Measurements from ENCODE around the gene RAB9A.
"Not testable (repeated sequence)": the region's sequence is repeated elsewhere in the genome, so short reads cannot be mapped to it uniquely, and the experiment has no call there.

Gene RAB9A

GRCh38 chrX:13688958-13689740, at the start of gene RAB9A:
Gene RAB9A, plus strand, starts transcription at chrX:13689128. Its CDS starts 19,619 bp downstream, at chrX:13708747.
- Mint-ChIP-seq H3K9me3 (no peaks in the 10 kb centered on the region), H3K4me3 (peak within 1 kb of the TSS; percentile 77), H3K36me3 (peaks cover 23% of the 10 kb centered on the region), H3K27ac (peak within 1 kb of the TSS; percentile 94), H3K4me1 (peaks cover 51% of the 10 kb centered on the region)
- ATAC-seq (peak; percentile 87), DNase-seq (ENCODE audit: low spot score in 2 of 2) (peak; percentile 68 to 89)

DNA sequence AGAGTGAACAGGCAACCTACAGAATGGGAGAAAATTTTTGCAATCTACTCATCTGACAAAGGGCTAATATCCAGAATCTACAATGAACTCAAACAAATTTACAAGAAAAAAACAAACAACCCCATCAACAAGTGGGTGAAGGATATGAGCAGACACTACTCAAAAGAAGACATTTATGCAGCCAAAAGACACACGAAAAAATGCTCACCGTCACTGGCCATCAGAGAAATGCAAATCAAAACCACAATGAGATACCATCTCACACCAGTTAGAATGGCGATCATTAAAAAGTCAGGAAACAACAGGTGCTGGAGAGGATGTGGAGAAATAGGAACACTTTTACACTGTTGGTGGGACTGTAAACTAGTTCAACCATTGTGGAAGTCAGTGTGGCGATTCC, 47.2 kb upstream of the RAB9A start:
- H3K9me3 Mint-ChIP-seq; H3K36me3 Mint-ChIP-seq; ATAC-seq; H3K4me1 Mint-ChIP-seq; DNase-seq (ENCODE audit: low spot score in 2 of 2); H3K27ac Mint-ChIP-seq; H3K4me3 Mint-ChIP-seq: not testable (repeated sequence)

- peak overlapping the region; percentile 44 for H3K27ac Mint-ChIP-seq
- peaks cover 23% of the 10 kb centered on the region for H3K4me1 Mint-ChIP-seq
- H3K4me3 Mint-ChIP-seq, result no peak overlapping the region
- DNase-seq (ENCODE audit: low spot score in 2 of 2), result no peak
- H3K36me3 Mint-ChIP-seq, result peaks cover 6% of the 10 kb centered on the region
- ATAC-seq, result no peak
- H3K9me3 Mint-ChIP-seq, result no peaks in the 10 kb centered on the region
Observed at GRCh38 chrX:13645464-13646153, 43.3 kb upstream of the RAB9A start.

GRCh38 chrX:13646154-13646549, 42.8 kb upstream of the RAB9A start:
- peak overlapping the region; percentile 44 for H3K27ac Mint-ChIP-seq
- DNase-seq (ENCODE audit: low spot score in 2 of 2) (no peak), ATAC-seq (no peak)
- H3K4me1 Mint-ChIP-seq, result peaks cover 23% of the 10 kb centered on the region
- no peak overlapping the region for H3K4me3 Mint-ChIP-seq
- H3K9me3 Mint-ChIP-seq, result no peaks in the 10 kb centered on the region
- H3K36me3 Mint-ChIP-seq, result peaks cover 6% of the 10 kb centered on the region

DNA sequence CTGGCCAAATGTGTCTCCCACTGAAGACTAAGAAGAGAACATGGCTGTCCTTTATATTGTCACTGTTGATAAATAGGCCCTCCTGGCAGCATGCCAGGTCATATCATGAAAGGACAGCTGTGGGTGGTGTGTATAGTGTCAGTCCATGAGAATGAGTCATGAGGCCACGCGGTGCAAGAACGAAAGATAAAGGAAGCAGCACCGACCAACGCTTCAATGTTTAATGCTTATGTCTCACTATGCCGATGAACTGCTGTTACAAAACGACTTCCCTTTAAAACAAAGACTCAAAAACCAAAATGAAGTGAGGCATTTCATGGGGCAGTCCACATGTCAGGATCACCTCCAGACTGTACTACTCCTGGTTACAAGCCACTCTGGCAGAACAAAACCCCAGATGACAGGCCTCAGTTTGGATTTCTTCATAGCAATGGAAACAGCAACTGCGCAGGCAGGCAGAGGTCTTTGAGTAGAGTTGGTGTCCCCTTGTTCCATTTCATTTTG, 41.2 kb upstream of the RAB9A start:
- peaks cover 6% of the 10 kb centered on the region for H3K36me3 Mint-ChIP-seq
- H3K27ac Mint-ChIP-seq, result peak overlapping the region; percentile 90
- DNase-seq (ENCODE audit: low spot score in 2 of 2) (peak; percentile 48 to 82), ATAC-seq (peak; percentile 98)
- H3K9me3 Mint-ChIP-seq, result no peaks in the 10 kb centered on the region
- peaks cover 23% of the 10 kb centered on the region for H3K4me1 Mint-ChIP-seq
- H3K4me3 Mint-ChIP-seq, result peak overlapping the region; percentile 35

DNA sequence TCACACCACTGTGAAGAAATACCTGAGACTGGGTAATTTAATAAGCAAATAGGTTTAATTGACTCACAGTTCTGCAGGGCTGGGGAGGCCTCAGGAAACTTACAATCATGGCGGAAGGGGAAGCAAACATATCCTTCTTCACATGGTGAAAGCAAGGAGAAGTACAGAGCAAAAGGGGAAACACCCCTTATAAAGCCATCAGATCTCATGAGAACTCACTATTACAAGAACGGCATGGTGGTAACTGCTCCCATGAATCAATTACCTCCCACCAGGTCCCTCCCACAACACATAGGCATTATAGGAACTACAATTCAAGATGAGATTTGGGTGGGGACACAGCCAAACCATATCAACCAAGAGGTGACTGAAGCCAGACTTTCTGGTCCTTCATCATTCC, 40.6 kb upstream of the RAB9A start:
- Mint-ChIP-seq H3K4me3 (peak overlapping the region; percentile 35), H3K4me1 (peaks cover 23% of the 10 kb centered on the region), H3K27ac (peak overlapping the region; percentile 90)
- DNase-seq (ENCODE audit: low spot score in 2 of 2); H3K9me3 Mint-ChIP-seq; H3K36me3 Mint-ChIP-seq; ATAC-seq: not testable (repeated sequence)

- no peak for ATAC-seq
- no peaks in the 10 kb centered on the region for H3K9me3 Mint-ChIP-seq
- H3K4me1 Mint-ChIP-seq, result peaks cover 27% of the 10 kb centered on the region
Observed at GRCh38 chrX:13649838-13650237, 39.1 kb upstream of the RAB9A start.

GRCh38 chrX:13650318-13650717, 38.6 kb upstream of the RAB9A start:
- no peak for ATAC-seq
- DNase-seq (ENCODE audit: low spot score in 2 of 2), result no peak
- Mint-ChIP-seq H3K4me1 (peaks cover 32% of the 10 kb centered on the region), H3K4me3 (no peak overlapping the region), H3K36me3 (peaks cover 6% of the 10 kb centered on the region), H3K9me3 (no peaks in the 10 kb centered on the region), H3K27ac (no peak overlapping the region)

More at GRCh38 chrX:13649838-13650237, 39.1 kb upstream of the RAB9A start:
- no peak overlapping the region for H3K4me3 Mint-ChIP-seq
- H3K27ac Mint-ChIP-seq, result no peak overlapping the region
- no peak for DNase-seq (ENCODE audit: low spot score in 2 of 2)
- peaks cover 6% of the 10 kb centered on the region for H3K36me3 Mint-ChIP-seq

- Mint-ChIP-seq H3K4me3 (no peak overlapping the region), H3K36me3 (peaks cover 6% of the 10 kb centered on the region)
- ATAC-seq, result no peak
Observed at GRCh38 chrX:13651150-13651549, 37.8 kb upstream of the RAB9A start.

GRCh38 chrX:13652287-13652793, 36.6 kb upstream of the RAB9A start:
- DNase-seq (ENCODE audit: low spot score in 2 of 2), result no peak
- peaks cover 21% of the 10 kb centered on the region for H3K4me1 Mint-ChIP-seq
- ATAC-seq, result no peak
- H3K36me3 Mint-ChIP-seq, result peaks cover 6% of the 10 kb centered on the region
- peak overlapping the region; percentile 77 for H3K4me3 Mint-ChIP-seq
- no peaks in the 10 kb centered on the region for H3K9me3 Mint-ChIP-seq
- peak overlapping the region; percentile 84 for H3K27ac Mint-ChIP-seq

More at GRCh38 chrX:13651150-13651549, 37.8 kb upstream of the RAB9A start:
- no peak for DNase-seq (ENCODE audit: low spot score in 2 of 2)
- H3K4me1 Mint-ChIP-seq, result peaks cover 32% of the 10 kb centered on the region
- H3K9me3 Mint-ChIP-seq, result no peaks in the 10 kb centered on the region
- H3K27ac Mint-ChIP-seq, result no peak overlapping the region

GRCh38 chrX:13652850-13653693, 35.9 kb upstream of the RAB9A start, which contains the start of gene TCEANC:
Gene TCEANC, plus strand, starts transcription at chrX:13653141. Its CDS starts 9,368 bp downstream, at chrX:13662509.
- Mint-ChIP-seq H3K9me3 (no peaks in the 10 kb centered on the region), H3K27ac (peak within 1 kb of the TSS; percentile 84), H3K4me3 (peak within 1 kb of the TSS; percentile 77), H3K4me1 (peaks cover 15% of the 10 kb centered on the region), H3K36me3 (no peaks in the 10 kb centered on the region)
- ATAC-seq (peak; percentile 98), DNase-seq (ENCODE audit: low spot score in 2 of 2) (peak; percentile 73 to 93)

GRCh38 chrX:13654116-13654515, 34.8 kb upstream of the RAB9A start:
- Mint-ChIP-seq H3K4me1 (peaks cover 21% of the 10 kb centered on the region), H3K9me3 (no peaks in the 10 kb centered on the region), H3K27ac (peak overlapping the region; percentile 84), H3K36me3 (no peaks in the 10 kb centered on the region), H3K4me3 (peak overlapping the region; percentile 77)
- DNase-seq (ENCODE audit: low spot score in 2 of 2) (no peak), ATAC-seq (no peak)

DNA sequence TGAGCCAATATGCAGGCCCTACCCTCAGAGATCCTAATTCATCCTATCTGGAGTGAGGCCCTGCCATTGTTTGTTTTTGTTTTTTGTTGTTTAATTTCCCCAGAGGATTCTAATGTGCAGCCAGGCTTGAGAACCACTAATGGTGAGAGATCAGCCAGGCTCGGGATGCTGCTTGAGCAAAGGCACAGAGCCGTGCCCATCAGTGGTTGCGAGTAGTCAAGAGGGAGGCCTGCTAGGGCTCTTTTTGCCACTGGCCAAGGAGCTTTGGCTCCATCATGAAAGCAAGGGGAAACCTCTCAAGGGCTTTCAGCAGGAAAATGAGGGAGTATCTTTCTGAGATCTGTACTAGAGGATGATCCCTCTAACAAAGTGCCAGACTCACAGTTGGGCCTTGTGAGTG, 33.3 kb upstream of the RAB9A start:
- H3K27ac Mint-ChIP-seq, result peak overlapping the region; percentile 50

DNA sequence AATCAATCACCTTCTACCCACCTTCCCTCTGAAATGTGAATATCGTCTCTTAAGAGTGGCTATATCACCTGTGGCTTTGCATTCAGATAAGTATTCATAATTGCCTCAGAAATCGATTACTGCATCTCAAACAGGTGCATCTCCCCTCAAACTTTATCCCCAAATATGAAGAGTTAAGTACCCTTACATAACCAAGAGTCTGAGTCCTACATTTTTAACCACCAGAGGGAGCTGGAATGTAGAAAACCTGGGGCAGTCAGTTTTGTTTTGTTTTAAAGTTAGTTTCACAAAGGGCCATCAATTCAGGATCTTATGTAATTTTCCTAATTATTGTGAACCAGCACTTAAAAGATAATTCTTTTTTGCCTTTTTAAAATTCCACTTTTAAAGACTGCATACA, 30.3 kb upstream of the RAB9A start:
- Mint-ChIP-seq H3K4me3 (peak overlapping the region; percentile 11), H3K9me3 (no peaks in the 10 kb centered on the region), H3K27ac (no peak overlapping the region), H3K4me1 (peaks cover 21% of the 10 kb centered on the region), H3K36me3 (peaks cover 22% of the 10 kb centered on the region)
- DNase-seq (ENCODE audit: low spot score in 2 of 2) (no peak), ATAC-seq (no peak)

More for the DNA sequence above, 33.3 kb upstream of the RAB9A start:
- no peak for DNase-seq (ENCODE audit: low spot score in 2 of 2)
- no peak for ATAC-seq
- no peaks in the 10 kb centered on the region for H3K9me3 Mint-ChIP-seq
- H3K4me1 Mint-ChIP-seq, result peaks cover 21% of the 10 kb centered on the region
- no peak overlapping the region for H3K4me3 Mint-ChIP-seq
- H3K36me3 Mint-ChIP-seq, result peaks cover 8% of the 10 kb centered on the region

- peak overlapping the region; percentile 11 for H3K4me3 Mint-ChIP-seq
- DNase-seq (ENCODE audit: low spot score in 2 of 2), result no peak
- no peak overlapping the region for H3K27ac Mint-ChIP-seq
- H3K36me3 Mint-ChIP-seq, result peaks cover 22% of the 10 kb centered on the region
- peak; percentile 47 for ATAC-seq
- H3K9me3 Mint-ChIP-seq, result no peaks in the 10 kb centered on the region
- H3K4me1 Mint-ChIP-seq, result peaks cover 21% of the 10 kb centered on the region
Observed at GRCh38 chrX:13659063-13659462, 29.9 kb upstream of the RAB9A start.
